NCI-H2081 (cell line): ENCODE results near the gene ANKRD11.
"Not testable (repeated sequence)": the region's sequence is repeated elsewhere in the genome, so short reads cannot be mapped to it uniquely, and the experiment has no call there.

ENCODE experiments used
- DNase-seq, 2 experiments: peaks; one replicate each; lab custom pipeline; 2025; lab: John Stamatoyannopoulos, UW

Gene ANKRD11

DNA sequence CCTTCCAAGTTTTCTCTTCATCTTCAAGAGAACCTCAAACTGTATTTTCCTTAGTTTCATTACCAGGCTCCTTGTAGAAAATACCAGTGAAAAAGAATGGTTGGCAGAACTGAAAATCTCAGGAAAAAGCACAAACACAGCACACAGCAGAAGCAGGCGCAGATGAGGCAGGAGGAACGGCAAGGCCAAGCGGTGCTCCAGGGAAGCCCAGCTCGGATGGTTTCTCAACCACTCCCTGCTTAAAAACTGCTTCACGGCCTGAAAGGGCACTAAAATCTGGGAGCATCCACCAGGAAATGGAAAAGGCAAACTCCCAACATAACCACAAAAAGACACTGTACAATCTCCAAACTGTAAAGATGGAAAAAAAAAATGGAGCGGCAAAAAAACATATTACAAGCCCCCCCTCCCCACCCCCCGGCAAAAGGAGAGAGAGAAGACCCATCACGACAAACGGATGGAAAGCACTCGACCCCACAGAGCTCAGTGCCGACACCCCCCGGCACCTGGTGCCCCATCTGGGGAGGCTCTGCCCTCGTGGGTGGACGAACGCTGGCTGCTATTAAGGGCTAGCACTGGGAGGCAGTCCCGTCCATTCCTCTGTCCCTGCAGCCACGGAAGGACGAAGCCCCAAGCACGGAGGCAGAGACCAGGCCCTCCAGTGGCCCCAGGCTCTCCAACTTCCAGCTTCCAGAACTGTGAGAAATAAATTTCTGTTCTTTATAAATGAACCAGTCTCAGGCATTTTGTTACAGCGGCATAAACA is 145.3 kb downstream of the ANKRD11 start:
- no peak for DNase-seq

DNA sequence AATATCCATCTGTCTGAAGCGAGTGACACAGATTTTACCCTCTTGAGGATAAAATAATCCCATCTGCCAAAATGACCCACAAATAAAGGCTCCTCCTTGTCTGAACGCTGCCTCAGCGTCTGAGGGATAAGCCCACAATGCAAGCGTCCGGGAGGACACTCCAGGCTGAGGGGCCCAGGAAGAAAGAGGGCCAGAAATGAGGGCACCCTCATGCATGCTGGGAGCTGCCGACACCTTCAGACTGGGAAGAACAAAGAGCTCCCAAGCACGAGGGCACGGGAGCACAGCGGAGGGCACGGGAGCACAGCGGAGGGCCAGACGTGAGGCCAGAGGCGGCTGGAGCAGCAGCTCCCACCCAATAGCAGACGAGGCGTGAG is 145.9 kb downstream of the ANKRD11 start:
- no peak for DNase-seq

DNA sequence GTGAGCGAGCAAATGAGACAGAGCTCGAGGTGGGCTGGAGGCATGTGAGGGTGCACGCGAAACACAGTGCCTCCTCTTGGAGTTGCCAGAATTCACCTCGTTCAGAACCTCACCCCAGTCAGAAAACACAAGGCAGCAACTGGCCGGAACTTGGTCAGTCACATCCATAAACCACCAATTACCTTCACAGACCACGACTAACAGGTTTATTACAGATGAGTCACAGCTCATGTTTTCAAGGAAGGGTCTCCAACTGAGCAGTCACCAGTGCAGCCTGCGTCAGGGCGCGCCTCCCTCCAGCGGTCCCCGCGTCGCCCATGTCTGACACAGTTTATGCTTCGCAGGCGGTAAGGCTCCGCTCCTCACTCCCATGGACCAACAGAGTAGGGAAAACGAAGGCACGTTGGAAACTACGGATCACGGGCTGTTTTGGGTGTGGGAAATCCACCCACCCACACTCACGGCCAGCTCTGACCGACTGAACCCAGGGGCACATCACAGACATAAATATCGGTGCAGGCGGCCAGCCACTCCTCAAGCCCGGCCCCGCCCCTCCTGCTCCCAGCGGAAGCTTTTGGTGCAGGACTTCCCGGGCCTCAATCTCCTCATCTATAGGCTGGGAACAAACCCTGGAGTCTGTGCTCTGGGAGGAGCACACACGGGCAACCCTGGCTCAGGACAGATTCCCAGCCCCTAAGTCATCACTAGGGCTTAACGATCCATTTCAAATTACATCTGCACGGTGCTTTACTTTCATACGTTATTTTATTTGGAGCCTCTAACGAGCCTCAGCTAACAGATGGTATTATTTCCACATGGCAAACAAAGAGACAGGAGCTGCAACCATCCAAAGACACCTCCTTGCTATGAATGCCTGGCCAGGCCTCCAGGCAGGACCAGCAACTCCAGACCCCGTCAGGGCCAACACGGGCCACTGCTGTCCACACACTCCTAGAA is 146.6 kb downstream of the ANKRD11 start:
- peak in 1 of 2 experiments; percentile 40 for DNase-seq

DNA sequence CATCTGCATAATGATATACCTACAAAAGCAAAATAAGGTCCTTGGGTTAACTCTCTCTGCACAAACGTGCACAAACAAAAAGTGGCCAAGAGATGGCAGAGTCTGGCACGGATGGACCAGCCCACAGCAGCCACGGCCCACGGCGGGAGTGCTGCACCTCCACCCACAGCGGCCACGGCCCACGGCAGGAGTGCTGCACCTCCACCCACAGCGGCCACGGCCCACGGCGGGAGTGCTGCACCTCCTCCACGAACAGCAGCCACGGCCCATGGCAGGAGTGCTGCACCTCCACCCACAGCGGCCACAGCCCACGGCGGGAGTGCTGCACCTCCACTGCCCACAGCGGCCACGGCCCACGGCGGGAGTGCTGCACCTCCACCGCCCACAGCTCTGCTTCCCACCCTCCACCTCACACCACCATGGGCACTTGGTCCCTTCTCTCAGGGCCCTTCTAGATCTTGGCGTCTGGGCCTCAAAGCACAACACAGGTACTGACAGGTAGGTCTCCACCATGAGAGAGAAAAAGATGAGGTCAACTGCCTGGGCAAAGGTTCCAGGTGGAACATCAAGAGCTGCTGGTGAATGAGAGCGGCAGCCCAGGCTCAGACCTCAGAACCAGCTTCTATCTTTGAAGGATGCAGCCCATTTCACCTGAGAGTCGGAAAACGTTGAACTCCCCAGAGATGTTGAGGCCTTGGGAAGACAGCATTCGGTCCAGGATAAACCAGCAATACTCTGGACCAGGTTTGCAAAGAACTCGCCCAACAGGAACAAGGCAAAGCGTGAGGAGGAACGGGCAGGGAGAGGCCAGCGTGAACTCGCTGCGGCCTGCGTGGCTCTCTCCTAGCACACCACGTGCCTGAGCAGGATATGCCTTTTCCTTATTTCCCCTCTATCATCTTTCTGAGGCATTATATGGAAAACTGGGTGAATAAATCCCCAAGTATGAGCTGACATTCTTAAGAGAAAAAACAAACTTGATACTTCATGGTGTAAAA is 148.4 kb downstream of the ANKRD11 start:
- no peak for DNase-seq

DNA sequence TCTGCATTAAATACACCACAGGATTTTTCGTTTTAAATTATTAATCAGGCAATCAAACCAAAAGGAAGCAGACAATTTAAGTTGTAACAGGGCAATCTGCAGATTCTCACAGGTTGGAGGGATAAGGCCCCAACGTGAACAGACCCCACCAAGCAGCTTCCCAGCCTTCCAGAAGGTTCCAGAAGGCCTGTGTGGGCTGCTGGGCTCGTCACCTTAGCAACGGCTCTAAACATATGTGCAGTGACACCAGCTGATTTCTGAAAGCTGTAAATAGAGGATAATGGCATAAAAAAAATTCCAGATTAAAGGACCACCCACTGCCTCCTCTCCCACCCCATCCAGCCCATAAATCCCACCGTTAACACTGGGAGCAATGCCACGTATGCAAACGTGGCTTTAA is 149.1 kb downstream of the ANKRD11 start:
- DNase-seq: no peak

DNA sequence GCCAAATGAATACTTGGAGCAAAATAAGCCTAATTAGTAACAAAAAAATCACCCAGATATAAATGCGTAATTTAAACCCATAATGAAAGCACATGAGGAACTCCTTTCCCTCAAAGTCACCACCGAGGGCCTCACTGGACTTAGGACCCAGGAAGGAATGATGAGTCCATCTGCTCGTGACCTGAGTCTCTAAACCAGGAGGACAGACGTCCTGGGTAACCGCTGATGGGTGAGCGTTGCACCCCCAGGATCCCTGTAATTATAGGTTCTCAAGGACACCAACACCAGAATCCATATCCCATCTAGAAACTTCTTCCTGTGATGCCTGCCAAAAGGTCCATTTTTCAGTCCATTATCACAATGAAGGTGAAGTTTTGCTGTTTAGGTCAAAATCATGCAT is 151.5 kb downstream of the ANKRD11 start:
- DNase-seq: no peak

DNA sequence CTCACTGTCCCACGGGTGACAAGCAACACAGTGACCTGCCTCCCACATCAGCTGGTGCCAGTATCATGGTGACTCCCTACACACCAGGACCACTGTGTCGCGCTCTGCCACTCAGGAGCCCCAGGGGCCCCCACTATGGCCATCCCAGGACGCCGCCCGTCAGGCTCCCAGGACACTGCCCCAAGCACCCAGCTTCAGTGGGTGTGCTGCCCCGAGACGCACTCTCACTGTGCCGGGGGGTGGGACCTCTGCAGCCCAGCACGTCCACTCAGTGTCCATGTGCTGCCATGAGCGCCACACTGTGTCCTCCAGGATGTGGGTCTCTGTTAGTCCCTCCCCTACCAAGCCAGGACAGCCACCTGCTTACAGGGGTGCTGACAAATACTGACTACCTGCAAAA is 152.4 kb downstream of the ANKRD11 start:
- no peak for DNase-seq

DNA sequence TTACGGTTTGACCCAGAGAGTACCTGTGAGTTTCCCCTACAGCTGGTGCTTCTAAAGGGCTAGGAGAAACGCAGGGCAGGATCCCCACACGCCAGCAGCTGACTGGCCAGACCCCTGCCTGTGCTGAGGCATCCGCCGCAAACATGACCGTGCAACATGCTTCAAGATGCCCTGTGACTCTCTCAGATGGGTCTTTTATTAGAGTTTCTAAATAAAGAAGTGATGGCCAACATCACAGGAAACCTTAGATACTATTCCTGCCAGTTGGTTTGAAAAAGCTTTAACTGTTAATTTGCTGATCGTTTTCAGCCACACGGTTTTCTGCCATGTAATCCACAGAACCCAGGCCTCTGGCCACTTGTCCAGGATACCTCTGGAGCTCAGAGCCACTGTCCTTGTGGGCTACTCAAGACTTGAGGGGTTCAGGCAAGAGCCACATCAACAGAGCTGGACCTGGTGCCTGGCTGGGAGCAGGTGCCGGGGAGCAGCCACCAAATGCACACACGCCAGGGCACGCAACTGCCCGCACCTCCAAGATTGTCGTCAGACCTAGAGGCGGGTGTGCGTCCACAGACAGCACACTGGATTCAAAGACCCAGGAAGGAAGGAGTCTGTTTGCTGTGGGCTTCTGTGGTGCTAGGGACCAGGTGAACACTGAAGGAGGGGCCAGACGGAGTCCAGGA is 154.4 kb downstream of the ANKRD11 start:
- DNase-seq: no peak

DNA sequence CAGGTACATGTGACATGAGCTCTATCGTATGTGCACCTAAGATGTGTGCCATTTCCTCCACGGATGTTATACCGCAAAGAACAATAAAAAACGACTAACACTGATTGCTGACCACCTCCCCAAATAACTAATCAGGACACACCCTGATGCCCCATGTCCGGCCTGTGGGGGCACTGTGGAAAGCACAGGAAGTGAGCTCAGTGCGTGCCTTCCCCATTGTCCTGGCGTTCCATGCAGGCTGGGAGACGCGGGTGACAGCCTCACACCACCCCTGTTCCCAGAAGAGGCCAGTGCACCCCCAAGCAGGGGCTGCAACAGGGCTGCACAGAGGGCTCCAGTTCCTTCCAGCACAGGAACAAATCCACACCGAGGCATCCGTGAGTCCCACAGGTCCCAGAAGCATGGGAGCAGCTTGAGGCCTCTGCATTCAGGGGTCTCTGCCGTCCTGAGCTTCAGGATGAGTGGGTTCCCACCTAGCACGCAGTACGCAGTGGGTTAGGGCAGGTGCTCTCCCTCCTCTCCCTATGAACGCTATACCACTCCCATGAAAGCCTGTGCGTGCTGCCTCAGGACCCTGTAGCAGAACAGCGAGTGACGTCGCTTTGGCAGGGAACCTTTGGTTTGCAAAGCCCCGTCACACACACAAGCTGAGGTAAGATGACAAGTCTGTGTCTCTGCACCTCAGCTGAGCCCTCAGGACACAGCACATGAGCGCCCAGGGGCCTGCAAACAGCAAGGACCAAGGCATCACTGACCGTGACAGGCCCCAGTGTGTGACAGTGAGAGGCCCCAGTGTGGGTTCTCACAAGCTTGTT is 155.2 kb downstream of the ANKRD11 start:
- no peak for DNase-seq

DNA sequence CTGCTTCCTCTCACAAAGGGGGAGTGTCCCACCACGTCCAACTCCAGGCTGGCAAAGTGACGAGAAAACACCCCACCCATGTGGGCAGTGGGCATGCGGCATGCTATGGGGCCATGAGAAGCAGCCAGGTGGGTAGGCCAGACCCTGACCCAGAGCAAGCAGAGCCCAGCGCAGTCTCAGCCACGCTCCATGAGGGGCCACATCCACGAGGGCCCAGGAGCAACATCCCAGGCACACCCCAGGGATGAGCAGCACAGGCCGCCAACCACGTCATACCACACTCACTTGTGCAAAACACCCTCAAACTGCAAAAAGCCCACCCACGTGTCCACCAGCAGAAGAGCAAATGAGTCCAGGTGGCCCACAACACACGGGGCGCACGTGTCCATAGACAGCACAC is 155.9 kb downstream of the ANKRD11 start:
- DNase-seq: no peak

DNA sequence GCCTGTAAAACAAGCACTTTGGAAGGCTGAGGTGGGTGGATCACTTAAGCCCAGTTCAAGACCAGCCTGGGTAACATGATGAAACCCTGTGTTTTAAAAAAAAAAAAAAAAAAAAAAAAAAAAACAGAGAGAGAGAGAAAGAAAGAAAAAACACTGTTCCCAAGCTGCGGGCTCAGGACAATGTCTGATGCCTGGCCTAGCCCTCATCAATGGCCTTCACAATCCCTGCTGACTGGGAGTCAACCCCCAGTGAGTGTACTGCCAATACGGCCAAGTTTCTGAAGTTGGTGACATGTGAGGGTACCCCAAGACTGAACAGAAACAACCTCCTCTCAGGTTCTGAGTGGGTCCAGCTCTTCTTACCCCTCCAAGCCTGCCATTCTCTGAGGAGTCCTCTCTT is 156.3 kb downstream of the ANKRD11 start:
- DNase-seq: no peak

DNA sequence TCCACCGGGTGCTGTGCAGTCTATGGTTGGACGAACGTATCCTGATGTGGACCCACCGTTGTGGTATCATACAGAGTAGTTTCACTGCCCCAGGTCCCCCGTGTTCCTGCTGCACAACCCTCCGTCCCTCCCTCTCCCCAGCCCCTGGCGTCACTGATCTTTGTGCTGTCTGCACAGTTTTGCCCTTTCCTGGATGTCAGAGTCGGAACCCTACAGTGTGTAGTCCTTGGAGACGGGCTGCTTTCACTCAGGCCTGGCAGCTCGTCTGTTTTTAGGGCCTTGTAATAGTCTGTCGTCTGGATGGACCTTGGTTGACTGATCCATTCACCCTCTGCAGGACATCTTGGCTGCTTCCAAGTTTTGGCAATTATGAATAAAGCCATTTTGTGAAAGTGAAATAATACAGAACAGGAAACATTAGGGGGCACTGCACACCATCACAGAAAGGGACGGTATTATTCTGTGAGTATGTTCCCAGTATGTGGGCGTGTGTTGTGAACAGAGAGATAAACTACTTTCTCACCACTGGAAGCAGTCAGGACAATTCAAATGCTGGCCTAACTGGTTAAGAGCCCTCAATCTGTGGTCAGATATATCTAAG is 156.9 kb downstream of the ANKRD11 start:
- DNase-seq: peak; percentile 39 to 44

DNA sequence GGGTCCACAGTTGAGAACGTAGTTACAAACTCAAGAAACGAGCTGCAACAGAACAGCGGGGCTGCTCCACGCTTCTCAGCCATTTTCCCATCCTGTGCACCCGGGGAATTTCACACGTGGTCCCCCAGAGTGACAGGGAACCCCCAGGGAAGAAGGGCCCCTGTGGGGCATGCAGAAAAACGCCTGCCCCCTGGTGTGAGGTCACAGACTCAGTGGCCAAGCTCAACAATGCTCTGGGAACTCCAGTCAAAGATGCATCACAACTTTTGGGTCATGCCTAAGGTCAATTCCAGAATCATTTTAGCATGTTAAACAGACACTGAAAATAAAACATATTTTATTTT is 157.5 kb downstream of the ANKRD11 start:
- no peak for DNase-seq

DNA sequence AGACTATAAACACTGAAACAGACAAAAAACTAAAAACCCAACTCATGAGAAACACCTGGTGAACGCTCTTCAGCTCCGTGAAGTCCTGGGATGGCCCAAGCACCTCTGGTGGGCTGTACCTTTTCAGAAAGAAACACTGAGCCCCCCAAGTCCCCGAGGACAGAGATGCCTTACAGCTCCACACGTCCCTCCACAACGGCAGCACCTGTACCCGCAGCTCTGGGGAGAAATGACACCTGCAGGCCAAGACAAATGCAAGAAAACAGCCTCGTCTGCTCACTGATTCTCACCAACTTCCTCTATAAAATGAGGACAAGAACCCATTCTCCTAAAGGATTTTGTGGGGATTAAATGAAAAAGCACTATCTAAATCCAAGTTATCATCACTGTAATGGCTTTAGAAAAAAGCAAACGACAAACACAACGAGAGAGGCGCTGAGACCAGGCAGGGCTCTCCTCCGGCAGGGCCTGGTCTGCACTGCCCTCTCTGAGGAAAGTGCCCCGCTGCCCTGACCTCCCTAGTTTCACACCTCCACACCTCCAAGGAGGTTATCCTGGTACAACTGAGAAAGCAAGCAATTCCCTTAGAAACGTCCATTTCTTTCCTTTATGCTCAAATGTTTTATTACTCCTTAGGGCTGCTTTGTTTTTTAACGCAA is 158.0 kb downstream of the ANKRD11 start:
- DNase-seq: no peak

DNA sequence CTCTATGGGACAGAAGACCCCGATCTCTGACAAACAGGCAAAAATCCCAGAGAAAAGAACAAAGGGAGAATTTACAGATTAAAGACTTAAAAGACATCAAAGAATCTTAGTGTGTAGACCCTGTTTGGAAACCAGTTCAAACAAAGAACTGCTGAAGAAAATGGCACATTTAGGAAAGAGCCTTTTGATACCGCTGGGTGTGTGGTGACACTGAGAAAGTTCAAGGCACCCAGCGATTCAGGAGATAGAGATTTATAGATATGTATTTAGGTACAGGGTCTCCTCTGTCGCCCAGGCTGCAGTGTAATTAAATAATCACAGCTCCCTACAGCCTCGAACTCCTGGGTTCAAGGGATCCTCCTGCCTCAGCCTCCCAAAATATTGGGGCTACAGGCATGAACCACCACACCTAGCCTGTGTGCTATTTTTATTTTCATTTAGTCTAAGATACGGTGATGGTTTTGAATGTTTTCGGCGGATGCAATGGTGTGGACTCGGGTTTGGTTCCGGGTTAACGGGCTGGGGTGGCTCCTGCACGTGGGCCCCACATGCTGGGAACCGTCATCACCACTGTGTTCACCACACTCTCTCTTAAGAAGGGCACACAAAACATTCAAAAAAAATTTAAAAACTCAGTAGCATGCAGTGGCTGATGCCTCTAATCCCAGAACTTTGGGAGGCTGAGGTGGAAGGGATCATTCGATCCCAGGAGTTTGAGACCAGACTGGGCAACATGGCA is 158.8 kb downstream of the ANKRD11 start:
- DNase-seq: no peak

DNA sequence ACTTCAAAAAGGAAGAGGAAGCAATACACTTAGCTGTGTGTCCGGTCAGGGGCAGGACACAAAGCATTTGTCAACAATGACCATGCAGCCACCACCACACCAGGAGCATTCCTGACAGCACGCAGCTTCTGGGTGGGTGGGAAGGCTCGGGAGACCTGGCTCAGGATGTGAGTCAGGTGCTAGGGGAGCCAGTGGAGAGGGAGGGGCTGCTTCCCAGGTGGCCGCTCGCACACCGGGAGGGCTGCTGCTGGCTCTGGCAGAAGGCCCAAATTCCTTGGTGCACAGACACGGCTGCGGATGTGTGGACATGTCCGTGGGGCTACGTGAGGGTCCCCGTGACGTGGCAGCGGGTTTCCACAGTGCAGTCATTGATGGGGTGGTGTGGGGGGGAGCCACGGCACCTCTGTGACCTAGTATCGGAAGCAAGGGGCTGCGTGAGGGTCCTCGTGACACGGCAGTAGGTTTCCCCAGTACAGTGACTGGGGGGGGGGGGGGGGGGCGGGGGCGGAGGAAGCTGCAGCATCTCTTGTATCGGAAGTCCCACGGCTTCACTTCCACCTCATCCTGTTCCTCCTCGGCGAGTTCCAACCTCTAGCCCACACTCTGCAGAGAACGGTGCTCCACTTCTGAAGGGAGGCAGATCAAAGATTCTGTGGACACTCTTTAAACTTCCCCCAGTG is 160.0 kb downstream of the ANKRD11 start:
- DNase-seq: peak in 1 of 2 experiments; percentile 19

DNA sequence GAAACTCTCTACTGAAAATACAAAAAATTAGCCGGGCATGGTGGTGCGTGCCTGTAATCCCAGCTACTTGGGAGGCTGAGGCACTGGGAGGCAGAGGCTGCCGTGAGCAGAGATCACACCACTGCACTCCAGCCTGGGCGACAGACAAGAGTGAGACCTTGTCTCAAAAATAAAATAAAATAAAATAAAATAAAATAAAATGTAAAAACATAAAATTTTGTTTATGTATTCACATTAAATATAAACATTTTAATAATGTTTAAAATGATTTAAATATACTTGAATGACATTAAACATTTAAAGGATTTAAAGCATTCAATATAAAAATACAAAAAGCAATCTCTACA is 160.6 kb downstream of the ANKRD11 start:
- DNase-seq: not testable (repeated sequence)
